Measurements from ENCODE around the gene LRRTM3. TPM values are rescaled to one million over a fixed set of nuclear protein-coding genes. Genes with fewer than 3 reads are reported as not detected.

LRRTM3 gene
- total and polyA plus RNA-seq, 2 experiments from 2014 or later = 0.21 to 0.37 TPM

DNA sequence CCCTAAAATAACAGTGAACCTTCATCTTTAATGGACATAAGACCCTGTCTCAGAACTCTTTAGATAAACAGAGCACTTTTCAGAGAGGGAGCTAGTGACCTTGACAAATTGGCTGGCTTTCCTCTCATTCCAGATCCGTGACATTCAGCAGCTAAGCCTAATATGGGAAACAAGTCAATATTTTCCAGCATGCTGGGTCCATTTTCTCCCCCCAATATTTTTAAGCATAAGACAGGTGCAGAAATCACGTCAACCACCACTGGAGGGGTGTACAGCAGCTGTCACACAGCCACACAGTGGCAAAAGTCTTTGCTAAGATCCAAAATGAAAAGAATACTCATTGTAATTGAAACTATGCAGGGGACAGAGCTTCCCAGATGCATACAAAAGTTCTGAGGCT is 26.1 kb downstream of the LRRTM3 start (continued):
- TF ChIP-seq CTCF (conservative IDR thresholded peaks at IDR 0.05; ENCODE audit: low read depth in 2 of 2) (no peak), ZNF331 (CRISPR knock-in tag; IDR thresholded peaks at IDR 0.05; ENCODE audit: low read depth) (no peak), EZH2phosphoT487 (IDR thresholded peaks at IDR 0.05; ENCODE audit: unreplicated experiment) (no peak), CREB1 (CRISPR knock-in tag; IDR thresholded peaks at IDR 0.05; ENCODE audit: low read depth) (no peak)
- TF ChIP-seq, protein P1, sequence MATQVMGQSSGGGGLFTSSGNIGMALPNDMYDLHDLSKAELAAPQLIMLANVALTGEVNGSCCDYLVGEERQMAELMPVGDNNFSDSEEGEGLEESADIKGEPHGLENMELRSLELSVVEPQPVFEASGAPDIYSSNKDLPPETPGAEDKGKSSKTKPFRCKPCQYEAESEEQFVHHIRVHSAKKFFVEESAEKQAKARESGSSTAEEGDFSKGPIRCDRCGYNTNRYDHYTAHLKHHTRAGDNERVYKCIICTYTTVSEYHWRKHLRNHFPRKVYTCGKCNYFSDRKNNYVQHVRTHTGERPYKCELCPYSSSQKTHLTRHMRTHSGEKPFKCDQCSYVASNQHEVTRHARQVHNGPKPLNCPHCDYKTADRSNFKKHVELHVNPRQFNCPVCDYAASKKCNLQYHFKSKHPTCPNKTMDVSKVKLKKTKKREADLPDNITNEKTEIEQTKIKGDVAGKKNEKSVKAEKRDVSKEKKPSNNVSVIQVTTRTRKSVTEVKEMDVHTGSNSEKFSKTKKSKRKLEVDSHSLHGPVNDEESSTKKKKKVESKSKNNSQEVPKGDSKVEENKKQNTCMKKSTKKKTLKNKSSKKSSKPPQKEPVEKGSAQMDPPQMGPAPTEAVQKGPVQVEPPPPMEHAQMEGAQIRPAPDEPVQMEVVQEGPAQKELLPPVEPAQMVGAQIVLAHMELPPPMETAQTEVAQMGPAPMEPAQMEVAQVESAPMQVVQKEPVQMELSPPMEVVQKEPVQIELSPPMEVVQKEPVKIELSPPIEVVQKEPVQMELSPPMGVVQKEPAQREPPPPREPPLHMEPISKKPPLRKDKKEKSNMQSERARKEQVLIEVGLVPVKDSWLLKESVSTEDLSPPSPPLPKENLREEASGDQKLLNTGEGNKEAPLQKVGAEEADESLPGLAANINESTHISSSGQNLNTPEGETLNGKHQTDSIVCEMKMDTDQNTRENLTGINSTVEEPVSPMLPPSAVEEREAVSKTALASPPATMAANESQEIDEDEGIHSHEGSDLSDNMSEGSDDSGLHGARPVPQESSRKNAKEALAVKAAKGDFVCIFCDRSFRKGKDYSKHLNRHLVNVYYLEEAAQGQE (IDR thresholded peaks at IDR 0.05; ENCODE audit: unreplicated experiment) = no peak

GRCh38 chr10:66958466-66958865 is 32.6 kb downstream of the LRRTM3 start:
- H3K27me3 Mint-ChIP-seq (ENCODE audit: insufficient read depth, low read depth, poor library complexity) = no peaks in the 10 kb centered on the region
- Histone ChIP-seq H2AFZ (no peak overlapping the region), H3K4me1 (ENCODE audit: insufficient read depth) (no peaks in the 10 kb centered on the region), H3F3A (replicated peaks; ENCODE audit: low read depth) (no peaks in the 10 kb centered on the region), H3K36me3 (ENCODE audit: insufficient read depth) (no peaks in the 10 kb centered on the region), H3K9me2 (ENCODE audit: insufficient read depth) (no peaks in the 10 kb centered on the region), H3K4me3 (no peak overlapping the region), H3K4me2 (no peak overlapping the region), H3K79me2 (replicated peaks; ENCODE audit: insufficient read depth) (no peaks in the 10 kb centered on the region), H3K27me3 (ENCODE audit: insufficient read depth) (no peaks in the 10 kb centered on the region), H4K20me1 (replicated peaks; ENCODE audit: insufficient read depth) (no peaks in the 10 kb centered on the region), H3K27ac (ENCODE audit: low read depth) (no peak overlapping the region)
- no peak for ATAC-seq
- no peak for DNase-seq (ENCODE audit: low spot score)
- no peaks in the 10 kb centered on the region for H3K4me1 Mint-ChIP-seq
- H3K36me3 Mint-ChIP-seq (ENCODE audit: low read depth) = no peaks in the 10 kb centered on the region
- no peaks in the 10 kb centered on the region for H3K9me3 Mint-ChIP-seq
- peak overlapping the region; percentile 20; the same call in 1 of the 2 replicates for H3K27ac Mint-ChIP-seq
- H3K4me3 Mint-ChIP-seq = no peak overlapping the region
- TF ChIP-seq ZNF331 (CRISPR knock-in tag; IDR thresholded peaks at IDR 0.05; ENCODE audit: low read depth) (no peak), POLR2AphosphoS5 (IDR thresholded peaks at IDR 0.05; ENCODE audit: low read depth) (no peak), CREB1 (CRISPR knock-in tag; IDR thresholded peaks at IDR 0.05; ENCODE audit: low read depth) (no peak), EZH2 (IDR thresholded peaks at IDR 0.05; ENCODE audit: low read depth, unreplicated experiment) (no peak), EZH2phosphoT487 (IDR thresholded peaks at IDR 0.05; ENCODE audit: unreplicated experiment) (no peak)
- TF ChIP-seq, protein P1 (IDR thresholded peaks at IDR 0.05; ENCODE audit: unreplicated experiment) = no peak
- TF ChIP-seq, protein P2, sequence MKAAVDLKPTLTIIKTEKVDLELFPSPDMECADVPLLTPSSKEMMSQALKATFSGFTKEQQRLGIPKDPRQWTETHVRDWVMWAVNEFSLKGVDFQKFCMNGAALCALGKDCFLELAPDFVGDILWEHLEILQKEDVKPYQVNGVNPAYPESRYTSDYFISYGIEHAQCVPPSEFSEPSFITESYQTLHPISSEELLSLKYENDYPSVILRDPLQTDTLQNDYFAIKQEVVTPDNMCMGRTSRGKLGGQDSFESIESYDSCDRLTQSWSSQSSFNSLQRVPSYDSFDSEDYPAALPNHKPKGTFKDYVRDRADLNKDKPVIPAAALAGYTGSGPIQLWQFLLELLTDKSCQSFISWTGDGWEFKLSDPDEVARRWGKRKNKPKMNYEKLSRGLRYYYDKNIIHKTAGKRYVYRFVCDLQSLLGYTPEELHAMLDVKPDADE (IDR thresholded peaks at IDR 0.05) = no peak
